ENCODE results near the gene WDR5.

WDR5 gene

DNA sequence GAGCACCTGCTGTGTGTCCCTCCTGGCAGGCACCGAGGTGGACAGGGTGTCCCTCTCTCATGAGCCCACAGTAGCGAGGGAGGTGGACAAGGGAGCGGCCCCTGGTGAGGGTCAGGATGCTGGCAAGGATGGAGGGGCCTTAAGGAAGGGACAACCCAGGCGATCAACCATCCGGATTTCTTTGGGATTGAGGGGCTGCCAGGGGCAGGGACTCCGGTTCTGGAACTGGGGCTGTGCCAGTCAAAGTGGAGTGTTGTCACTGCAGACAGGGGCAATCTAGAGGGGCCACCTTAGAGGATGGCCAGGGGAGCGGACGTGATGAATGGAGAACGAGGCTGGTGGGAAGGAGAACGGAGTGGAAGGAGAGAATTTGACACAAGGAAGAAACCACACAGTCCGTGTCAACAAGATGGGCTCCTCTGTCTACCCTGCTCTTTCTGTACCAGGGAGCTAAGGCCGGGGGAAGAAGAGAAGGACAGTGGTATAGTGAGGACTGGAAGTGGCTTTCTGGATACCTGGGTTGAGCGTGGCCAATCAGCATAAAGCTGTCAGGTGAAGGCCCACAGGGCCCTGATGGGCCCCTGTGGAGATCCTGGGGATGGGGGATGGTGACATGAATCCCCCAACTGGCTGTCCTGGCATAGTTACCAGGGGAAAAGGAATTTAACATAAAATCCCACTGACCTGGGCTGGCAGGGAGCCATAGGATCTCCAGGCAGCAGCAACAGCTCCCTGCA lies 4.2 kb upstream of the WDR5 start:
- no peak for FAIRE-seq
- DNase-seq (ENCODE audit: insufficient read length, low spot score): no peak

DNA sequence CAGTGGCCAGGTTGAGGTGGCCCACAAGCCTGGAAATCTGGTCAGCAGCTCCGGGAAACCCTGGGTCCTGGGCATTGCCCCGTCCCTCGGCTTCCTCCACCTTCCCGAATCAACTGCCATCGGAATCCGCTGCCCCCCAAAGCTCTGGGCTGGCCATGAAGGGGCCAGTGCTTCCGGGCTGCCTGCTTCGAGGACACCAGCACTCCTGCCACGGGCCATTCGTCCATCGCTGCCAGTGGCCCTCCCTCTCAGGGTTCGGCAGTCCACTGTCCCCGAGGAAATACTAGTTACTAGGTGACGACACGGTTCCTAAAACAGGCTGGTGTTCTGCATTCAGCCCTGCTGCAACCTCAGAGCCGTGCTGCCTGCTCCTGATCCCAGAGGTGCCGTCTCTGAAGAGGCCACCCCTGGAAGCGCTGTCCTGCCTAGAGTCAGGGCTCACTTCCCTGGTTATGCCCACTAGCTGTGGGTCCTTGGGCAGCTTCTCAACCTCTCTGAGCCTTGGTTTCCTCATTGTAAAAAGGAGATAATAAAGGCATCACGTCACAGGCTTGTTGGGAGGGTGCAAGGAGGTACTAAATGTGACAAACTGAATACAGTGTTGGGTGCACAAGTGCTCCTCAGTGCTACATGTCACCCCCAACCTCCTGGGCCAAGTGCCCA lies 3.5 kb upstream of the WDR5 start:
- DNase-seq (ENCODE audit: insufficient read length, low spot score): no peak
- no peak for FAIRE-seq

DNA sequence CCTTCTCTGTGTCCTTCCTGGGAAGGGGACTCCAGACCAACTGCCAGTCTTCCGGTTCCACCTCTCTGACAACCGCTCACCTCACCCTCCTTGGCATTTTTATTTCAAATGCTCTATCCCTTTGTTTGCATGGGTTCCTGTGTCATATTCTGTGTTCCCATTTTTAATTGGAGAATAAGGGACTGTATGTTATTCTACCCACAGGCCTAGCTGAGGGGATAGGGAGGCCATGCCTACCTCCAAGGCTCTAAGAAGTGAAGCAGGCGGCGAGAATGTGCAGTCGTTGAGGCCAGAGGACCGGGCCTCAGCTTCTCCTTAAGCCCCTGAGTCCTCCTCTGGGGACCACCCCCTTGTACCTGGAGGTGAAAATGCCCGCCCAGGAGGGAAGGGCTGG lies 936 bp upstream of the WDR5 start:
- peak; percentile 76 for FAIRE-seq

DNA sequence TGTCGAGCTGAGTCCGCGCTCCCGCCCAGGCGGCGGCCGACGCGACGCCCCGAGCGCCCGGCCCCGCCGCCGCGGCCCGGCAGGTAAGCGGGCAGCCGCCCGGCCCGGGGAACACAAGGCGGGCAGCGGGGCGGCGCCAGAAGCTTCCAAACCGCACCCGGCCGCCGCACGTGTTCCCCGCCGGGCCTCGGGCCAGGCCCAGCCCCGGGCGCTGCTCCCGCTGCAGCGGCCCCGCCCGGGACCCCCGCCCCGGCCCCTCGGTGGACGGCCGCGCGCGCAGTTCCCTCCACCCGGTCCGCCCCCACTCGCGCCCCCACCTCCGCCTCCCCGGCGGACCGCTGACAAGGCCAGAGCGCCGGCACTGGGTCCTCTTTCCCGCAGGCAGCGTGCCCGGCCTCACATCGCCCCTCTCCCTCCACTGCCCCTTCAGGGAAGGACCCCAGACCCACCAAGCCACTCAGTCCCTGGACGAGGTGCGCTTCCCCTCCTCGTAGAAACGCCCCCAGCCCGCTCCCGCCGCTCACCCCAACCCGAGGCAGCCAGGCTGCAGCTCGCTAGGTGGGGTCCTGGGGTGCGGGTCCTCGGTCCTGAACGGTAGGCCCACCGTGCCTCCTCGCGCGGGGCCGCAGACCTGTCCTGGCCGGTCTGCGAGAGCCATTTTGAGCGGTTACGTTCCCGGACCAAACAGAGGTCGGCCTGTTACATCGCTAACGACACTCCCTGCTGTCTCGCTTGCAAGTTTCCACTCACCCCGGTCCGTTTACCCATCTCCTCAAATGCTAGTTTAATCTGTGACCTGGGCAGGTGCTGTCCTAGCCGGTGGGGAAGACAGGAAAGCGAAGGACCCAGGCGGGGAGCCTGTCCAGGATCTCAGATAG lies 475 bp downstream of the WDR5 start:
- DNase-seq (ENCODE audit: insufficient read length, low spot score) (peak; percentile 36), FAIRE-seq (no peak)

More for the DNA sequence above, 936 bp upstream of the WDR5 start:
- no peak for DNase-seq (ENCODE audit: insufficient read length, low spot score)

DNA sequence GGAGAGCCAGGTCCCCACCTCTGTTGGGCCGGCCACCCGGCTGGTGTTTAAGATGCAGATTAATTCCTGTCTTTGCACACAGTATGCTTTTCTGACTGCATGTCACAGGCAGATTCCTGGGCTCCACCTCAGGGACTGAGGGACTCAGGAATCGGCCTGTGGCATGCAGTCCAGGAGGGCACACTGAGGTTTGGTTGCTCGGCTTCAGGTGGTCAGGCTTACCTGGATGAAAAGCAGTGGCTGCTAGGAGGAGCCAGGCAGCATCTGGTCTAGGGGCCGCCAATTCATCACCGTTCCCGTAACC lies 1.1 kb downstream of the WDR5 start:
- no peak for DNase-seq (ENCODE audit: insufficient read length, low spot score)
- peak; percentile 89 for FAIRE-seq

DNA sequence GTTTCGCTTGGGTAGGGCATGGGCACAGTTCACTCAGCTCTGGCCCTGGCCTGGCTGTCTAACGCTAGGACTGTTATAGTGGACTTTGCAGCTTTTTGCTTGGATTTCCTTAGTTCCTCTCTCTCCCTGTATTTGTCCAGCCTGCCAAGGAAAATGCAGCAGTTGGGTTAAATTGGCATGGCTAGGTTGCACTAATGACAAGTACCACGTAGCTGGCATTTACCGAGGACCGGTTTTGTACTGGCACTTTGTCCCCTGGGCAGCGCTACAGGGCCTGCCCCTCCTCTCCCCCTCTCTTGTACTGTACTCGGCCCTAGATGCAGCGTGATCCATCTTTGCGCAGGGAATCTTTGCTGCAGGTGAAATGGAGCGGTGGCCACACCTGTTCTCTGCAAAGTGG lies 2.4 kb downstream of the WDR5 start:
- DNase-seq (ENCODE audit: insufficient read length, low spot score): no peak
- no peak for FAIRE-seq

DNA sequence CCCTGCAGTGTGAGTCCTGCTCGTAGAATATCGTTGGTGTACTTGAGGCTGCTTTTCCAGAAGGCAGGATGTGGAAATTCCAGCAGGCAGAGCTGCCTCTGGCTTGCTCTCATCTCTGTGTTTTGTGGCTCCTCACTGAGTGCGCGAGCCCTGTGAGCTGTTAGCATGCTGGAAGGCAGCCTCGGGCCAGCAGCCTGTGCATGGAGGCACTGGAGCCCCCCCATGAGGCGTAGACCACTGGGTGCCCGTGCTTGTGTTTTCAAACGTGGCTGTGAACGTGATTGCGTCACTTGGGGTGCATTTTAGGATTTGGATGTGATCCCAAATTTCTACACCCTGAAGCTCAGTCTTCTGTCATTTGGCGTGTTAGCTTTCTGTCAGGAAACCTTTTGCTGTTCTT lies 3.2 kb downstream of the WDR5 start:
- no peak for DNase-seq (ENCODE audit: insufficient read length, low spot score)
- no peak for FAIRE-seq

DNA sequence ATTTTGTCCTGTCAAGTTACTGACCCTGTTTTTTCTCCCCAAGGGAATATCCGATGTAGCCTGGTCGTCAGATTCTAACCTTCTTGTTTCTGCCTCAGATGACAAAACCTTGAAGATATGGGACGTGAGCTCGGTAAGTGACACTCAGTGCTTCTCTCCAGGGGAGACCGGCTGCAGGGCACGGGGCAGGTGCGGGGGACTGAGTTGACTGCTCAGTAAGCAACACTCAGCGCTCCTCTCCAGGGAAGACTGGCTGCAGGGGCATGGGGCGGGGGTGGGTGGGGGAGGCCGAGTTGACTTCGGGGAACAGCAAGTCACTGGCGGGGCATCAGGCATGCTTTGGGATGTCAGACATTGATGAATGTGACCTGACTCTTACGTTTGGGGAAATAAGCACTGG lies 6.0 kb downstream of the WDR5 start:
- no peak for FAIRE-seq
- DNase-seq (ENCODE audit: insufficient read length, low spot score): no peak

DNA sequence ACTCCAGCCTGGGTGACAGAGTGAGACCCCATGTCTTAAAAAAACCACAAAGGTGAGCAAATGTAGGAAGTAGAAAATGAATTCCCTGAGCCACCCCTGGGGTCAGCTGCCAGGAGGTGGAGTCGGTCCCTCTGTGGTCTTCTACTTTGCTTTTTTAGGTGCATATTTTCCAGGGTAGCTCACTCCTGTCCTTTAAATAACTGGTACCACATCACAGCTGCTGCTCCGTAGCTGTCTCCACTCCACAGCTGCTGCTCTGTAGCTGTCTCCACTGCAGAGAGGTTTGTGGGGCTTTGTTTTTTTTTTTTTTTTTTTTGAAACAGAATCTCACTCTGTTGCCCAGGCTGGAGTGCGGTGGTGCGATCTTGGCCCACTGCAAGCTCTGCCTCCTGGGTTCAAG lies 8.9 kb downstream of the WDR5 start:
- FAIRE-seq: no peak
- no peak for DNase-seq (ENCODE audit: insufficient read length, low spot score)

DNA sequence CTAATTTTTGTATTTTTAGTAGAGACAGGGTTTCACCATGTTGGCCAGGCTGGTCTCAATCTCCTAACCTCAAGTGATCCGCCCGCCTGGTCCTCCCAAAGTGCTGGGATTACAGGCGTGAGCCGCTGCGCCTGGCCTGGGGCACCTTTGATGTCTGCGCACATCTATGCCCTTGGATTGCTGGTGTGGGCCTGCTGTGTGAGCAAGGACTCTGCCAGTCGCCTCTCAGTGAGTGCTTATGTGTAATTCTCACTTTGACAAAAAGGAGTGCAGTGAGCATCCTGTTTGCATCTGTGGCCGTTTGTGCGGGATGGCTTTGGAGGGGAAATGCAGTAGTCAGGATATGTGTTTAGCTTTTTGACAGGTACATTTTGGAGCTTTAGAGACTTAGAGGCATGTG lies 9.4 kb downstream of the WDR5 start:
- no peak for DNase-seq (ENCODE audit: insufficient read length, low spot score)

DNA sequence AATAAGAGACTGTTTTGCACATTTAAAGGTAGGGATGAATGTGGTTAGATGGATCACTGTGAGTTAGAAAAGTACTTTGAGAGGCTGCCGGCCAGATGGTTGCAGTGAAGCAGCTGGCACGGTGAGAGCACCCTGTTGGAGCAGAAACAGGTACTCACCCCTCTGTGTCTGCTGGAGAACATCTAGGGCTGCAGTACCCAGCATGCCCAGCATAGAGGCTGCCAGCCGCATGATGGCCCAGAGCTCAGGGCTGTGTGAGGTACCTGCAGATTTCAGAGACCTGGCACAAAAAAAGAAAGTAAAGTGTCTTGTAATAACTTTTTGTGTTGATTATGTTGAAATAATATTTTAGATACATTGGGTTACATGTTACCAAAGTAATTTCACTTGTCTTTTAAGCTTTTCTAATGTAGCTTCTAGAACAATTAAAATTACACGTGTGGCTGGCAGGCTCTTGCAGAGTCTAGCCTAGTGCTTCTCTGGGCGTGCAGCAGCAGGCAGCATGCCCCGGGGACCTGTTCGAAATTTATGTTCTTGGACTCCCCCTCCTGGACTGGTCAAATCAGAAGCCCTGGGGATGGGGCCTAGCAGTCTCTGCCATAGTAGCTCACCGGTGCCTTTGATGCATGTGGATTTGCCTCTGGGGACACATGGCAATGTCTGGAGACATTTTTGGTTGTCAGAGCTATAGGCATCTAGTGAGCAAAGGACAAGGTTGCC lies 11.1 kb downstream of the WDR5 start:
- FAIRE-seq (no peak), DNase-seq (ENCODE audit: insufficient read length, low spot score) (no peak)

More for the DNA sequence above, 9.4 kb downstream of the WDR5 start:
- no peak for FAIRE-seq

DNA sequence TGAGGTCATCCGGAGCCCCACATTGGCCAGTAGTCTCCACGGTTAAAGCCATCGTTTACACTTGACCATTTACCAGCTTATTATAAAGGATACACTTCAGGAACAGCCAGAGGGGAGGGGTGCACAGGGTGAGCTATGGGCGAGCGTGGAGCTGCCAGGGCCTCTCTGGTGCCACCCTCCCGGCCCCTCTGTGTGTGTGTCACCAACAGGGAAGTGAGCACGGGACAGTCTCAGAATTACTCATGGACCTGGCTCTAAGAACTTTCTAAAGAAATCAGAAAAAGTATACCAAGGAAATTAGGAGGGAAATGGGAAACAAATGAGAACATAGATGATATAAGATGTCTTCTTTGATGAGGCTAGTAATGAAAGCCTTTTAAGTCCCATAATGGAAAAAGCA lies 13.5 kb downstream of the WDR5 start:
- DNase-seq (ENCODE audit: insufficient read length, low spot score) (no peak), FAIRE-seq (no peak)

DNA sequence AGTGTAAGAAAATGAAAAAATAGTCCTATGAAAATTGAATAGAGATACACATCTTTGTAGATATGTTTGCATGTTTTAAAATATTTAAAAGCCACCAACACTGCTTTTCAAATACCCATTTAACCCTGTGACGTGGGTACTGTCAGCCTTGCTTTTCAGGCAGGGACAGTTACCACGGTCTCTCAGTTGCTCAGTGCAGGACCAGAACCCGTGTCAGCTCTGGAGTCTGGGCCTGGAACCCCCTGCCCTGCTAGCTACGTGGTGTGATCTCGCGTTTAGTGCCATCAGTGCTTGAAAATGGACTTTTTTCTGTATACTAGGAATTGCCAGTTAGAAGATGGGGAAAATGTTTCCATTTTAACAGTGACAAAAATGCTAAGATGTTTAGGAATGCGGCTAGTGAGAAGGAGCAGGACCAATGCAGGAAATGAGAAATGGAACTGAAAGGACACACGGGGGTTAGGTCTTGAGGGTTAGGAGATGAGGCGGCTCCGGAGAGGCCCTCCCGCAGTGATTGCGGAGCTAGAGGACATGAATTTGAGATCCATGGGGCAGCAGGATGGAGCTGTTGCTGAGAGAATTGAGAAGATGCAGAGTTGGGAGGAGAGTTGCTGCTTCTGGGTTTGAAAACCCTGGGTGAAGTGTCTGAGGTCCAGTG lies 14.8 kb downstream of the WDR5 start:
- FAIRE-seq: no peak

DNA sequence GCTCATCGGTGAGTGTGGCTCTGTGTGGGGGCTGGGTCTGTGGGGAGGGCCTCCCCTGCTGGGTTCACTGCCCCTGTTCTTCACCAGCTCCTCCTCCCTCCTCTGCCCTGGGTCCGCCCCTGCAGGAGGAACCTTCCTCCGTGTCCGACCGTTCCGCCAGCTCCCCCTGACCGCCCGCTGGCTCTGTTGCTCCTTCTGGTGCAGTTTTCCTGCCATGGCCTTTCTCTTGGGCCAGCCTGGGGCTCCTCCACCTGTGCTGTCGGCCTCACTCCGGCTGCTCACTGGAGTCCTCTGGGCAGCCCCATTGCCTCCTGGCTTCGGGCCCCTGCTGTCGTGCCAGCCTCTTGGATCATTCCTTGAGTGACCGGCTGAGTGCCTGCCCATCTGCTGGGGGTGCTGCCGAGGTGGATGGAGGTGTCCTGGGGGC lies 16.2 kb downstream of the WDR5 start:
- FAIRE-seq (no peak), DNase-seq (ENCODE audit: insufficient read length, low spot score) (no peak)

More for the DNA sequence above, 14.8 kb downstream of the WDR5 start:
- DNase-seq (ENCODE audit: insufficient read length, low spot score): no peak

DNA sequence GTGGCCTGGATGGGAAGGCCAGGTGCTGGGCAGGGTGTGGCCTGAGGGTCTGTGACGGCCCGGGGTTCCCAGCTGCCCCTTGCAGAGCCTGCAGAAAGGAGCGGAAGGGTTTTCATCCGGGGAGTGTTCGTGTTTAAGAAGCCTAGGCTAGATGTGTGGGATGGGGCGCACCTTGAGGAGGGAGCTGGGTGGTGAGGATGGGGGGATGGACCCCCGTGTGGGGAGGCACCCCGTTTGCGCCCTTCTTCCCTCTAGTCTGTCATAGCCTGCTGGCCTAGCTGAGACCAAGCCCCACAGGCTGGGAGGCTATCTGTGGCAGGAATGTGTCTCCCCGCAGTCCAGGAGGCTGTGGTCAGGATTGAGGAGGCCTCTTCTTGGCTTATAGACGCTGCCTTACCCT lies 16.6 kb downstream of the WDR5 start:
- no peak for FAIRE-seq

DNA sequence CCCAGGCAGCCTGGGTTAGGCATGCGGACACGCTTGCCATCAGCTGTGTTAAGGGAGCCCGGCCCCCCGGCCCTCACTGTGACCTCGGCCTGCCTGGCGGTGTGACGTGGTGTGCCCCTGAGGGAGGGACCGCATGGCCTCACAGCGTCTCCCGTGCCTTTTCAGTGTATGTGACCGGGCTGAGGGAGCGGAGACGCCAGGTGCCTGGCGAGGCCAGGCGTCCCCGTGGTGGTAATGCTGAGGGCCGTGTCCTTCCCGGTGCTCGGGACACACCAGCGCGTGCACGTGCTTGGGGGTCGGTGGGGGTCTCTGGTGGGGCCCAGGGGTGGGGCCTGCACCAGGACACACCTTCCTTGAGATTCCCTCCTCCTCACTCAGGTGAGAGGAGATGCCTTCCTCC lies 17.6 kb downstream of the WDR5 start:
- FAIRE-seq (no peak), DNase-seq (ENCODE audit: insufficient read length, low spot score) (no peak)

More for the DNA sequence above, 16.6 kb downstream of the WDR5 start:
- no peak for DNase-seq (ENCODE audit: insufficient read length, low spot score)

DNA sequence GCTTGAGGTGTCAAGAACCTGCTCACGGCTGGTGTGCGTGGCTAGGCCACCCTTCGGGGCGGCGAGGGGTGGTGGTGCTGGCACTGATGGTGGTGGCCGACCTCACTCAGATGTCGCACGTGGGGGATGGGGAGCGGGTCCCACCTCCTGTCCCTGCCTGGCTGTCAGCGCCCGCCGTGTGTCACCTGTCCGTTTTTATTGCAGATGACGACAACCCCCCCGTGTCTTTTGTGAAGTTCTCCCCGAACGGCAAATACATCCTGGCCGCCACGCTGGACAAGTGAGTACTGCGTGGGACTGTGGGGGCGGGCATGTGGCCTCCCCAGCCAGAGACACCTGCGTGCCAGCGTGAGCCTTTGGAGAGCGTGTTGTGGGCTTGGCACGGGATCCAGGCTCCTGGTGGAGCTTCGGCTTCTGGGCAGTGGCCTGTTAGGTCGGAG lies 18.4 kb downstream of the WDR5 start:
- FAIRE-seq (no peak), DNase-seq (ENCODE audit: insufficient read length, low spot score) (no peak)

DNA sequence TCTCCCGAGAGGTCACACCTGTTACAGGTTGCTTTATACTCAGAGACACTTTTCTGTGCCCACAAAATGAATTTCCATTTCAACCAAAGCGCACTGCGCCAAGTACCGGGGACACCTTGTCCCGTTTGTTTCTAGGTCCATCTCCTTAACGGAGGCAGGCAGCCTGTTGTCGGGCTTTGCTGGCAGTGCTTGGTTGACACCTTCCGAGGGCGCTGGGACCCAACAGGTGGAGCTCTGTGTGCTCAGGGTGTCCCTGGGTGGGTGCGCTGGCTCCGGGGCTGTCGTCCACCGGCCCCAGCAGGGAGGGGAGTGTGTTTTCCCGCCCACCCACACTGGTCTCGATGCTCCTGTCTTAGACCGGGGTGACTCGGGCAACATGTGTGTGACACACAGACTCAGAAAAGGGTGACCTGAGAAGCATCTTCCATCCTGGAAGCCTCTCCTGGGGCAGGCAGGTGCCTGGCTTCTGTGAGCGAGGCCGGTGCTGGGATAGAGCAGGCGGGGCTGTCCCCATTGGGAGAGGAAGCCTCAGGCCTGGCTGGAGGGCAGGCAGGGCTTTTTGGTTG lies 20.0 kb downstream of the WDR5 start:
- DNase-seq (ENCODE audit: insufficient read length, low spot score) (no peak), FAIRE-seq (no peak)

DNA sequence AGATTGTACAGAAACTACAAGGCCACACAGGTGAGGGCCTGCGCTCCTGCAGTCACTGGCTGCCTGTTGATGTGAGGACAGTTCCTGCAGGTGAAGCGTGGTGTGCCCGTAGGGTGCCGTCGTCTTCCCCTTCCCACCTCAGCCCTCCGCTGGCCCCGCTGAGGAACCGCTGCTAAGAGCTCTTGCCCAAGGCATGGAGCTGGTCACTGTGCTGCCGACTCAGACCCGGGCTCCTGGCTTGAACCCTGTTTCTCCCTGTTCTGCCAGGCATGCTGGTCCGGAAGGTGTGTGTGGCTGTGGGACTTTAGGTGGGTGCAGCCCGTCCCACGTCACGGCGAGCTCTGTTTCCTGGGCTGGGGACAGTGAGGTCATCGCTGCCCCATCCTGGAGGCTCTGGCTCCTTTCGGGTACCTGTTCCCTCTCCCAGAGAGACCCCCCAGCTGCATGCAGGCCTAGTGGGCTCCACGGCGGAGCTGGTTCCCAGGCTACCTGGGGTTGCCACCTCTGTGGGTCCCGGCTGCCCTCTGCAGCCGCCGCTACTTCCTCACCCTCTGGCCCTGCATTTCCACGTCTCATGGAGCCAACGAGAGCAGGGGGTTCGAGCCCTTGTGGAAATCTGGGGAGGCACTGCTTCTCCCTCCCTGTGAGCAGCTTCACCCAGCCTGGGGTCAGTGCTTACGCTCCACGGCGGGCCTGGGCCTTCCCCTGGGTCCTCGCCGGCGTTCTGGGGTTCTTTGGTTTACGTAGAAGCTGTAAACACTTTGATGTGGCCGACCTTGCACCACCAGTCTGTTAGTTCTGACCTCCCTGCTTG lies 20.9 kb downstream of the WDR5 start:
- DNase-seq (ENCODE audit: insufficient read length, low spot score): no peak
- FAIRE-seq: no peak
